ENCODE results near the gene ARPC5L. TPM values are rescaled to one million over a fixed set of nuclear protein-coding genes. Genes with fewer than 3 reads are reported as not detected.

The ARPC5L gene
- total and polyA plus RNA-seq, 2 of the 13 experiments (the other 11 are each of a cell fraction or from before 2014, with no cell fraction given) = 29.9 to 33.8 TPM

GRCh38 chr9:124869986-124870560, 8.1 kb downstream of the ARPC5L start (continued):
- TF ChIP-seq ZBTB34 (CRISPR knock-in tag; IDR thresholded peaks at IDR 0.05) = no peak
- no peak for TF ChIP-seq ZNF883 (CRISPR knock-in tag; IDR thresholded peaks at IDR 0.05; ENCODE audit: not compliant biosample characterization)
- TF ChIP-seq NPAS2 (CRISPR knock-in tag; IDR thresholded peaks at IDR 0.05; ENCODE audit: borderline replicate concordance) = no peak
- no peak for TF ChIP-seq ZNF543 (CRISPR knock-in tag; IDR thresholded peaks at IDR 0.05)
- TF ChIP-seq ZNF382 (CRISPR knock-in tag; IDR thresholded peaks at IDR 0.05; ENCODE audit: borderline replicate concordance) = no peak
- no peak for TF ChIP-seq TRAFD1 (CRISPR knock-in tag; IDR thresholded peaks at IDR 0.05; ENCODE audit: borderline replicate concordance)
- no peak for TF ChIP-seq NR1H2 (CRISPR knock-in tag; IDR thresholded peaks at IDR 0.05; ENCODE audit: borderline replicate concordance, low read depth)
- TF ChIP-seq ZKSCAN8 (CRISPR knock-in tag; IDR thresholded peaks at IDR 0.05; ENCODE audit: borderline replicate concordance) = no peak
- no peak for TF ChIP-seq HMG20B (CRISPR knock-in tag; conservative IDR thresholded peaks at IDR 0.05)
- no peak for TF ChIP-seq ZBTB14 (CRISPR knock-in tag; IDR thresholded peaks at IDR 0.05)
- TF ChIP-seq RCOR2 (CRISPR knock-in tag; IDR thresholded peaks at IDR 0.05) = no peak
- TF ChIP-seq ELF3 (CRISPR knock-in tag; IDR thresholded peaks at IDR 0.05) = peak; percentile 68
- TF ChIP-seq SMAD9 (CRISPR knock-in tag; IDR thresholded peaks at IDR 0.05) = no peak
- no peak for TF ChIP-seq TIGD3 (CRISPR knock-in tag; IDR thresholded peaks at IDR 0.05; ENCODE audit: borderline replicate concordance)
- TF ChIP-seq GTF3A (CRISPR knock-in tag; conservative IDR thresholded peaks at IDR 0.05) = no peak
- TF ChIP-seq GATAD2A (CRISPR knock-in tag; IDR thresholded peaks at IDR 0.05) = peak; percentile 28; the same call in 1 of the 2 replicates
- TF ChIP-seq TFE3 (CRISPR knock-in tag; IDR thresholded peaks at IDR 0.05) = no peak; the same call in 1 of the 2 replicates
- TF ChIP-seq IRF1 (CRISPR knock-in tag; IDR thresholded peaks at IDR 0.05; ENCODE audit: low read depth) = no peak
- TF ChIP-seq SYNCRIP (IDR thresholded peaks at IDR 0.05; ENCODE audit: insufficient read depth, low read depth, low read length) = no peak
- TF ChIP-seq ZNF276 (CRISPR knock-in tag; IDR thresholded peaks at IDR 0.05; ENCODE audit: low read depth) = no peak
